ENCODE measurements around the gene MACROD2.

- no peak for TF ChIP-seq POLR2AphosphoS5 (IDR thresholded peaks at IDR 0.05)
- TF ChIP-seq CTCF (IDR thresholded peaks at IDR 0.05) = no peak
- no peak for TF ChIP-seq POLR2A (IDR thresholded peaks at IDR 0.05)
These were observed 1517.6 kb downstream of the MACROD2 start for GRCh38 chr20:15512916-15513315.
